SK-N-SH treated with all-trans-retinoic acid at 6 μM for 48 hours (cell line): Measurements from ENCODE around the gene SMIM38.

Experiments used
- OSR1 ChIP-seq: fragments of 250-450 bp; sonication (Bioruptor Pico); IDR thresholded peaks from 2 replicates; pipeline ENCODE4 v1.8.0; 2022; ENCODE audit warnings: moderate library complexity, mild to moderate bottlenecking, inconsistent platforms
- POU6F1 ChIP-seq: fragments of 250-450 bp; sonication (Bioruptor Pico); IDR thresholded peaks from 2 replicates; pipeline ENCODE4 v1.8.0; 2021; ENCODE audit warnings: low read depth, mild to moderate bottlenecking, moderate library complexity, borderline replicate concordance
- TF ChIP-seq, protein P1 (sequence below): fragments of 250-450 bp; sonication (Bioruptor Pico); IDR thresholded peaks from 2 replicates; pipeline ENCODE4 v1.5.1; 2020; ENCODE audit warnings: low read depth, mild to moderate bottlenecking, moderate library complexity

DNA sequence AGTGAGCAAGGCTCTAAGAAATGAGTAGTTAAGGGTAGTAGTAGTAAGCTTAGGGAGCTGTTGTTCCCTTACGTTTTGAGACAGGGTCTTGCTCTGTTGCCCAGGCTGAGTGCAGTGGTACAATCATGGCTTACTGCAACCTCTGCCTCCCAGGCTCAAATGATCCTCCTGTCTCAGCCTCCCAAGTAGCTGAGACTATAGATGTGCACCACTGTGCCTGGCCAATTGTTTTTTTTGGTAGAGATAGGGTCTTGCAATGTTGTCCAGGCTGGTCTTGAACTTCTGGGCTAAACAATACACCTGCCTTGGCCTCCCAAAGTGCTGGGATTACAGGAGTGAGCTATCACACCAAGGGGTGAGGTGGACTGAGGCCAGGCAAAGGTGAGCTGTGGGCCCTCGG lies 10.0 kb downstream of the SMIM38 start:
- TF ChIP-seq, protein P1, sequence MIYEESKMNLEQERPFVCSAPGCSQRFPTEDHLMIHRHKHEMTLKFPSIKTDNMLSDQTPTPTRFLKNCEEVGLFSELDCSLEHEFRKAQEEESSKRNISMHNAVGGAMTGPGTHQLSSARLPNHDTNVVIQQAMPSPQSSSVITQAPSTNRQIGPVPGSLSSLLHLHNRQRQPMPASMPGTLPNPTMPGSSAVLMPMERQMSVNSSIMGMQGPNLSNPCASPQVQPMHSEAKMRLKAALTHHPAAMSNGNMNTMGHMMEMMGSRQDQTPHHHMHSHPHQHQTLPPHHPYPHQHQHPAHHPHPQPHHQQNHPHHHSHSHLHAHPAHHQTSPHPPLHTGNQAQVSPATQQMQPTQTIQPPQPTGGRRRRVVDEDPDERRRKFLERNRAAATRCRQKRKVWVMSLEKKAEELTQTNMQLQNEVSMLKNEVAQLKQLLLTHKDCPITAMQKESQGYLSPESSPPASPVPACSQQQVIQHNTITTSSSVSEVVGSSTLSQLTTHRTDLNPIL (CRISPR knock-in tag): no peak
- TF ChIP-seq POU6F1 (CRISPR knock-in tag): no peak
- no peak for TF ChIP-seq OSR1 (CRISPR knock-in tag)
